Sigmoid colon (tissue), 7 donors: ENCODE results near the gene PSMB7. TPM values are rescaled to one million over a fixed set of nuclear protein-coding genes. Genes with fewer than 3 reads are reported as not detected.

ENCODE experiments used
- DNase-seq: peaks from one replicate; pipeline ENCODE4 v3.0.0-alpha.2; 2019
- H3K27ac ChIP-seq, 4 donors: fragments of 200-600 bp; sonication (generic); one replicate each; pipeline ENCODE4 v1.5.1; 2016 to 2019; ENCODE audit warnings: mild to moderate bottlenecking in 1 of 4
- H3K27me3 ChIP-seq, 3 donors: fragments of 200-600 bp; sonication (generic); one replicate each; pipeline ENCODE4 v1.5.1; 2019; ENCODE audit warnings: mild to moderate bottlenecking in 1 of 3
- H3K36me3 ChIP-seq, 4 donors: fragments of 200-600 bp; sonication (generic); one replicate each; pipeline ENCODE4 v1.5.1; 2016 to 2019
- H3K4me1 ChIP-seq, 4 donors: fragments of 200-600 bp; sonication (generic); one replicate each; pipeline ENCODE4 v1.5.1; 2017 to 2019
- H3K4me3 ChIP-seq, 4 donors: fragments of 200-600 bp; sonication (generic); one replicate each; pipeline ENCODE4 v1.5.1; 2017 to 2019; ENCODE audit warnings: mild to moderate bottlenecking in 2 of 4, moderate library complexity in 1 of 4
- H3K9me3 ChIP-seq, 4 donors: fragments of 200-600 bp in 3 of 4; sonication (generic) in 3 of 4; one replicate each; pipeline versions ENCODE4 v1.5.1 to v1.6.1; 2013 to 2019
- EP300 ChIP-seq, 4 donors: sonication (generic); formaldehyde crosslinking; IDR thresholded peaks; one replicate each; pipeline ENCODE4 v1.6.1; 2017; ENCODE audit warnings: antibody characterized with exemption in 4 of 4
- POLR2A ChIP-seq, 2 donors: fragments of 450-650 bp; IDR thresholded peaks; one replicate each; pipeline ENCODE4 v1.6.1; 2016; ENCODE audit warnings: antibody characterized with exemption in 2 of 2, mild to moderate bottlenecking in 2 of 2, moderate library complexity in 2 of 2
- POLR2AphosphoS5 ChIP-seq, 4 donors: sonication (generic); formaldehyde crosslinking; IDR thresholded peaks; one replicate each; pipeline ENCODE4 v1.6.1; 2017; ENCODE audit warnings: antibody characterized with exemption in 4 of 4
- WGBS, 2 donors: extraction: QIAGEN DNeasy Blood & Tissue Kit; methylation state at CpG; one replicate each; pipeline ENCODE4 v1.1.7; 2013; 5-methylcytosine and 5-hydroxymethylcytosine counted together
- intact Hi-C: fragments of 100-400 bp; cut with DNase I; formaldehyde crosslinking; loops from one replicate; pipeline ENCODE4 v1.15.1; 2023
- polyA plus RNA-seq, 3 donors: library from polyadenylated mRNA; stranded (reverse); fragments of 200-250 nt; gene quantifications; one replicate each; pipeline ENCODE4 v1.2.3, GENCODE V29; 2013
- total RNA-seq, 4 donors: library from RNA; depleted of rRNA; stranded (reverse); fragments of >200 nt; gene quantifications; one replicate each; pipeline ENCODE4 v1.1.0, GENCODE V29; 2016
- TF ChIP-seq, protein P1 (sequence below), 4 experiments: fragments of 450-650 bp in 3 of 4; fragments of 200-600 bp in 1 of 4; IDR thresholded peaks; one replicate each; pipeline ENCODE4 v1.5.1; 2016 to 2019; ENCODE audit warnings: antibody characterized with exemption in 4 of 4, mild to moderate bottlenecking in 3 of 4, moderate library complexity in 2 of 4
- donor health status: healthy with polysubstance abuse.
- donor health status: Bipolar disorder and iron deficiency.
- donor health status: healthy.

The PSMB7 gene
- total and polyA plus RNA-seq, 7 donors: 136 to 179 (median 171) TPM

- Histone ChIP-seq H3K4me1 (peaks cover 0 to 25% (median 3%) of the 10 kb centered on the region in 4 donors), H3K9me3 (no peaks in the 10 kb centered on the region)
Observed at GRCh38 chr9:124307379-124308030, 107.7 kb downstream of the PSMB7 start.

GRCh38 chr9:124306098-124306735 lies 109.0 kb downstream of the PSMB7 start:
- H3K4me1 ChIP-seq: peaks cover 0 to 25% (median 3%) of the 10 kb centered on the region in 4 donors
- 81 to 83% methylated on average over 13 of the region's 13 CpGs for WGBS, 2 donors
- H3K27me3 ChIP-seq: no peaks in the 10 kb centered on the region
- TF ChIP-seq POLR2A (IDR thresholded peaks at IDR 0.05) (no peak), EP300 (IDR thresholded peaks at IDR 0.05) (no peak), POLR2AphosphoS5 (IDR thresholded peaks at IDR 0.05) (no peak)
- TF ChIP-seq, protein P1, sequence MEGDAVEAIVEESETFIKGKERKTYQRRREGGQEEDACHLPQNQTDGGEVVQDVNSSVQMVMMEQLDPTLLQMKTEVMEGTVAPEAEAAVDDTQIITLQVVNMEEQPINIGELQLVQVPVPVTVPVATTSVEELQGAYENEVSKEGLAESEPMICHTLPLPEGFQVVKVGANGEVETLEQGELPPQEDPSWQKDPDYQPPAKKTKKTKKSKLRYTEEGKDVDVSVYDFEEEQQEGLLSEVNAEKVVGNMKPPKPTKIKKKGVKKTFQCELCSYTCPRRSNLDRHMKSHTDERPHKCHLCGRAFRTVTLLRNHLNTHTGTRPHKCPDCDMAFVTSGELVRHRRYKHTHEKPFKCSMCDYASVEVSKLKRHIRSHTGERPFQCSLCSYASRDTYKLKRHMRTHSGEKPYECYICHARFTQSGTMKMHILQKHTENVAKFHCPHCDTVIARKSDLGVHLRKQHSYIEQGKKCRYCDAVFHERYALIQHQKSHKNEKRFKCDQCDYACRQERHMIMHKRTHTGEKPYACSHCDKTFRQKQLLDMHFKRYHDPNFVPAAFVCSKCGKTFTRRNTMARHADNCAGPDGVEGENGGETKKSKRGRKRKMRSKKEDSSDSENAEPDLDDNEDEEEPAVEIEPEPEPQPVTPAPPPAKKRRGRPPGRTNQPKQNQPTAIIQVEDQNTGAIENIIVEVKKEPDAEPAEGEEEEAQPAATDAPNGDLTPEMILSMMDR (IDR thresholded peaks at IDR 0.05): no peak
- H3K36me3 ChIP-seq: peaks cover 0 to 34% (median 9%) of the 10 kb centered on the region in 4 donors
- H3K4me3 ChIP-seq: no peak overlapping the region
- intact Hi-C loops: no loop called here
- no peaks in the 10 kb centered on the region for H3K9me3 ChIP-seq
- H3K27ac ChIP-seq: peak overlapping the region; percentile 4 to 56 (median 14)
- DNase-seq: no peak

More at GRCh38 chr9:124307379-124308030, 107.7 kb downstream of the PSMB7 start:
- Histone ChIP-seq H3K27ac (peak overlapping the region in 2 of 4 donors; percentile 2 to 25), H3K36me3 (peaks cover 0 to 31% (median 6%) of the 10 kb centered on the region in 4 donors), H3K4me3 (no peak overlapping the region), H3K27me3 (no peaks in the 10 kb centered on the region)
- TF ChIP-seq EP300 (IDR thresholded peaks at IDR 0.05) (no peak), POLR2A (IDR thresholded peaks at IDR 0.05) (no peak), POLR2AphosphoS5 (IDR thresholded peaks at IDR 0.05) (no peak)
- TF ChIP-seq, protein P1 (IDR thresholded peaks at IDR 0.05): no peak
- DNase-seq: no peak
- intact Hi-C loops: no loop called here
- 91 to 95% methylated on average over 24 of the region's 24 CpGs for WGBS, 2 donors

DNA sequence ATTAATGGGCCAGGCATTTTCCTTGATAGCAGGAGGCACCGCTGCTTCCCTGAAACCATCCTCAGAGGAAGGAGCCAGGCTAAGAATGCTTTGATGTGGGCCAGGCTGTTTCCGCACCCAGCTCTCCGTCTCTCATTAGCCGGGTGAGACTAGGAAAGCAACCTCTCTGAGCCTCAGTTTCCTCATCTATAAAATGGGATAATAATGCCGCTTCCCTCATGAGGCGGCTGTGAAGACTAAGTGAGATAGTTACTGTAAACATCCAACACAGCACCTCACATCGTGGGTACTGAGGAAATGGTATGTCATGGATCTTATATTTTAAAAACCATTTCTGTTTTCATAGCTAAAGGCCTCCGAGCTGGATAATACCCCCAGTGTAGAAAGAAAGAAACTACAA lies 111.0 kb downstream of the PSMB7 start:
- H3K27me3 ChIP-seq: no peaks in the 10 kb centered on the region
- DNase-seq: no peak
- intact Hi-C loops: no loop called here
- H3K36me3 ChIP-seq: peaks cover 0 to 34% (median 9%) of the 10 kb centered on the region in 4 donors
- no peak overlapping the region for H3K4me3 ChIP-seq
- no peak overlapping the region for H3K27ac ChIP-seq
- no peaks in the 10 kb centered on the region for H3K9me3 ChIP-seq
- 89 to 92% methylated on average over 8 of the region's 8 CpGs for WGBS, 2 donors
- TF ChIP-seq EP300 (IDR thresholded peaks at IDR 0.05) (no peak), POLR2A (IDR thresholded peaks at IDR 0.05) (no peak), POLR2AphosphoS5 (IDR thresholded peaks at IDR 0.05) (no peak)
- TF ChIP-seq, protein P1 (IDR thresholded peaks at IDR 0.05): no peak
- peaks cover 0 to 28% (median 5%) of the 10 kb centered on the region in 4 donors for H3K4me1 ChIP-seq

- no peaks in the 10 kb centered on the region for H3K9me3 ChIP-seq
- no peaks in the 10 kb centered on the region for H3K27me3 ChIP-seq
- peaks cover 0 to 26% (median 7%) of the 10 kb centered on the region in 4 donors for H3K4me1 ChIP-seq
- no peak overlapping the region for H3K27ac ChIP-seq
- DNase-seq: no peak
- H3K36me3 ChIP-seq: peaks cover 0 to 34% (median 9%) of the 10 kb centered on the region in 4 donors
- no peak overlapping the region for H3K4me3 ChIP-seq
- TF ChIP-seq POLR2A (IDR thresholded peaks at IDR 0.05) (no peak), POLR2AphosphoS5 (IDR thresholded peaks at IDR 0.05) (no peak), EP300 (IDR thresholded peaks at IDR 0.05) (no peak)
- TF ChIP-seq, protein P1 (IDR thresholded peaks at IDR 0.05): no peak
- WGBS, 2 donors: 92 to 93% methylated on average over 14 of the region's 14 CpGs
- intact Hi-C loops: no loop called here
Observed at GRCh38 chr9:124303762-124304161, 111.5 kb downstream of the PSMB7 start.

Other genes with a start within 250 kb of the PSMB7 start
- 10 to 100 TPM in 2 of 4 donors, 1 to 10 TPM in 2; 8.2 to 24.1 (median 14.2) TPM for gene NEK6, start 157.5 kb downstream of the PSMB7 start, total RNA-seq
- gene NEK6, start 157.5 kb downstream of the PSMB7 start, polyA plus RNA-seq: 10 to 100 TPM; 13.8 to 36.2 (median 24.7) TPM
- gene ADGRD2, start 35.0 kb upstream of the PSMB7 start, total RNA-seq: not detected
- not detected for gene ADGRD2, start 35.0 kb upstream of the PSMB7 start, polyA plus RNA-seq
- gene NR5A1, start 92.0 kb upstream of the PSMB7 start, total RNA-seq: not detected
- under 1 TPM in 2 of 3 donors, not detected in 1; 0.03 to 0.60 TPM for gene NR5A1, start 92.0 kb upstream of the PSMB7 start, polyA plus RNA-seq